ENCODE data around the gene ZFHX3.

GRCh38 chr16:73011926-73012325 lies 36.0 kb downstream of the ZFHX3 start:
- TF ChIP-seq FOXP2 (optimal IDR thresholded peaks at IDR 0.05; ENCODE audit: control extremely low read depth, extremely low read length, insufficient read depth) (no peak), POLR2AphosphoS5 (IDR thresholded peaks at IDR 0.05; ENCODE audit: borderline replicate concordance, low read depth, low read length) (no peak)

Measured in SK-N-MC (cell line).